KOPT-K1 (cell line): ENCODE data around the gene TRPM8.

Experiments
- H3K27ac ChIP-seq: fragments of 200-600 bp; sonication (generic); 2 replicates; pipeline ENCODE4 v1.5.1; 2016; ENCODE audit warnings: antibody characterized with exemption, mild to moderate bottlenecking, low read depth, low read length; ENCODE audit not compliant: poor library complexity, severe bottlenecking
- H3K36me3 ChIP-seq: fragments of 200-600 bp; sonication (generic); 2 replicates; pipeline ENCODE4 v1.5.1; 2017; ENCODE audit warnings: antibody characterized with exemption, mild to moderate bottlenecking, low read length, moderate library complexity; ENCODE audit not compliant: insufficient read depth
- H3K9me3 ChIP-seq: fragments of 200-600 bp; sonication (generic); 2 replicates; pipeline ENCODE4 v1.5.1; 2017; ENCODE audit warnings: antibody characterized with exemption, low read length, mild to moderate bottlenecking; ENCODE audit not compliant: insufficient read depth, poor library complexity, severe bottlenecking

Gene TRPM8

DNA sequence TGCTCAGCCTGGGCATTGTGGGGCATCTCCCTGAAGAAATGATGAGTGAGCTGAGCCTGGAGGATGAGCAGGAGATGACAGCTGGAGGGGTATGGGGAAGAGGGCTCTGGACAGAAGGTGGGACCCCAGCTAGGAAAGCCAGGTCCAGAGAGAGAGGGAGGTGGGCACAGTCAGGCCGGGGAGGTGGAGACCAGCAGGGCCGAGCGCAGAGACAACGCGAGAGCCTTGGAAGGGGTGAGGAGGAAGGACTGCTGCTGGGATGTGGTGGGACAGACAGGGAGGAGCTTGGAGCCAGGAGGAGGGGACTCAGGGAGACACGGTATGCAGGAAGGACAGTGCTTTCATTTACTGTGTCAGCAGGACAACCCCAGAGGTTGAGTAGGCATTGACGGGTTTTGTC lies 8.2 kb downstream of the TRPM8 start:
- Histone ChIP-seq H3K9me3 (no peaks in the 10 kb centered on the region), H3K27ac (no peak overlapping the region), H3K36me3 (no peaks in the 10 kb centered on the region)

DNA sequence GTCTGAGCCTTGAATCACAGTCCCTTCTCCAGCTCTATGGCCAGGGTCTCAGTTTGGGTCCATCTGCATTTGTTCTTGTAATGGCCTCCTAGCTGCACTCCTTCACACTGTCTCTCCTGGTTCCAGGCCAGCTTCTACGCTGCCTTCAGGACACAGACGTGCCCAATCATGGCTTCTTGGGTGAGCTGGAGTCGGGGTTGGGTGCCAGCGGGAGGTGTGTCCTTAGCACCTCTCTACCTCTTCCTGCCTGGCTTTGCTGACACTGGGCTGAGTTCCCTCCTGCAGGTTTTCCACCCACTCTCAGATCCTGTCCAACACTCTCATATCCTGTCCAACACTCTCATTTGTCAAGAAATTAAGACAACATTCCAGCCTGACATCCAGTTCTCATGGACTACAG lies 9.6 kb downstream of the TRPM8 start:
- H3K27ac ChIP-seq, result no peak overlapping the region
- no peaks in the 10 kb centered on the region for H3K36me3 ChIP-seq
- H3K9me3 ChIP-seq, result no peaks in the 10 kb centered on the region

DNA sequence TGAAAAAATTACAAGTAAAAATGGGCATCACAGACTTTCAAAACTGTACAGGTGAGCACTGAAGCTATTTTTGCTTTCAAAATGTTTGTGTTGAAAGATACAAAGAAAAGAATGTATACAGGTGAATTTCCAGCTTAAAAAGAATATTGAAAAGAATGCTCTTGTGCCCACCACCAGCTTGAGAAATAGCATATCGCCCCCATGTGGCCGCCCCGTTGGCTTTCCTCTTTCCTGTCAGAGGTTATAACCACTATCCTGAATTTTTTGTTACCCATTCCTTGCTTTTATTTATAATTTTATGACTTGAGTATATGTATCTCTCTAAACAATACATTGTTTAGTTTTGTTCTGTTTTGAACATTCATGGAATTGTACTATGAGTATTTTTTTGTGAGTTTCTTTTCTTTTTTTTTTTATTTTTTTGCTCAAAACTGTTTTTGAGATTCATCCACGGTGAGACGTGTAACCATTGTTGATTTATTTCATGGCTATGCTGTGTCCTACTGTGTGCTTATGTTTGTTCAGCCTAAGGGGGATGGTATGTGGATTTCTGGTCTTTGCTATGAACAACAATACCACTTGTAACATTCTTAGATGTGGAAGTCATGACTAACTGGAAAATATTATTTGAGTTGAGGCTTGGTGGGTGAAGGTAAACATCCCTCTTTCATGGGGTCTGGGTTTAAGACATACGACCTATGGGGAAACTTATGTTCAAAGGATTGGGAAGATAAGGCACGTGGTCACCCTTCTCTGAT lies 11.6 kb downstream of the TRPM8 start:
- Histone ChIP-seq H3K36me3 (no peaks in the 10 kb centered on the region), H3K9me3 (no peaks in the 10 kb centered on the region), H3K27ac (no peak overlapping the region)

DNA sequence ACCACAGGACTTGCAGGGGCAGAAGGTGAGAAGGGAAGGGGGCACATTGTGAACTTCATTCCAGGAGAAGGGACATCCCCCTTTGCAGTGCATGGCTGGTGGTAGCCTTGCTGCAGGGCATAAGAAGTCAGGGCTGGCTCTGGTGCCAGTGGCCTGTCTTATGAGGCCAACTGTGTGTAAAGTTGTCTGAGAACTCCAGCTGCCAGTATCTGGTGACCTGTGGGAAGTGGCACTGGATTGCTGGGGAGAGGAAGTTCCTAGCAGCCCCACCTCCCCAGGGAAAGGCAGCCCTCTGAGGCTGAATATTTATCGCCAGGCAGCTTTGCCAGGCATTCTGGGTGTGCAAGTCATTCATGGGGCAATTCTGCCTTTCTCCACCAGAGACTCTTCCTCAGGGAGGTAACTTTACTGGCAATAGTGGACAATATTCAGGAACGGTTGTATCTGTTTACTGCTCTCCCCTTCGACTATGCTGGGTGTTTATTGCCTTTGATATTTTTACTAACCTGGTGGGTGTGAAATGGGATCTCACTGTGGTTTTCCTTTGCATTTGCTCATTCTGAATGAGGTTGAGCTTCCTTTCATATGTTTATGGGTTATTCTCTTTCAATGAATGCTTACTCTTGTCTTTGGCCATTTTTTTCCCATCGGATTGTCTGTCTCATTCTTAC lies 12.3 kb downstream of the TRPM8 start:
- Histone ChIP-seq H3K9me3 (no peaks in the 10 kb centered on the region), H3K27ac (no peak overlapping the region), H3K36me3 (no peaks in the 10 kb centered on the region)

DNA sequence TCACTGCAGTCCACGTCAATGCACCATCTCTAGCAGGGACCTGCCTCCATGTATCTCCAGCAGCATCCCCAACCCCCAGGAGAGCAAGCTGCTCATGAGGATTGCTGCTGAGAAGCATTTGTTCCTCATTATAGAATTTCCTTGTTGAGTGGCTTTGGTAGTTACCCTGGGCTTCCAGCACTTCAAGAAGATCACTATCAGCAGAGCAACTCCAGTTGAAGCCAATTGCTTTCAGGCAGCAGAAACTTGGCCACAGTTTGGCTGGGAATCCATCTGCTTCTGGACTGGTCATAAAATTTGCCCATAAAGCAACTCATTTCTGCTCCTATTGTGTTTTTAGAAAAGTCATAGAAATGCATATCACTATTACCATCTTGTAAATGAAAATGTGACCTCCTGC lies 17.4 kb downstream of the TRPM8 start:
- Histone ChIP-seq H3K9me3 (no peaks in the 10 kb centered on the region), H3K36me3 (no peaks in the 10 kb centered on the region), H3K27ac (no peak overlapping the region)

DNA sequence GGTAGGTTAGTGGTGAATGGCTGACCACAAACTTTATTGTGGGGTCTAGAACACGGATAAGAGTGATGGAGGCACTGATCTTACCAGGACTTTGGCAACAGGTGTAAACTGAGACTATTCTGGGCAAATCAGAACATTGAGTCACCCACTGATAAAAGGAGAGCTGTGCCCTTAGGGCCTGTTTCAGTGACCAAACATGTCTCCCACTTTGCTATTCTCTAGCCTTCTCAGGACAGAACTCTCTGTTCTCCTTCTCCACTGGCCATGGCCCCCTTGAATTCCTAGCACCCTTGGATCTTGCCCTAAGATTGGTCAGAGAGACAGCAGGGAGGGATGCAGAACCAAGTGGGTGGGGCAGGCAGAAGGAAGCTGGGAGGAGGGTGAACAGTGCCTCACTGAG lies 18.3 kb downstream of the TRPM8 start:
- no peak overlapping the region for H3K27ac ChIP-seq
- H3K9me3 ChIP-seq, result no peaks in the 10 kb centered on the region
- H3K36me3 ChIP-seq, result no peaks in the 10 kb centered on the region

DNA sequence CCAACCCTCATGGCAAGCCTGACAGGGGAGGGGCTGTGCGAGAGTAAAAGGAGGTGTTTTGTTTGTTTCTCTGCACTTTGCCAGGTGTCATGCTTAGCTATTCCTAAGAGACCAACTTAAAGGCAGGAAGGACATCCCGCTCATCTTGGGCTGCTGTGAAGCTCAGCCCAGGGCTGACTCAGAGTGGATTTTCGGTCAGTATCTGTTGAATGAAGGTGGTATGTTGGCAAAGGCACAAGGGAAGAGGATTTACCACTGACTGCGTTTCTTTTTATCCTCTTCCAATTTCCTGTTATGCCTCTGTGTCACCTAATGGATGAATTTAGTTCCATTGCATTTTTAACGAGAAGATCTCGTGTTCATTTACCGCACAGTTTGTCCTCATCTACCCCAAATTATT lies 18.9 kb downstream of the TRPM8 start:
- H3K27ac ChIP-seq, result no peak overlapping the region
- no peaks in the 10 kb centered on the region for H3K9me3 ChIP-seq
- H3K36me3 ChIP-seq, result no peaks in the 10 kb centered on the region

DNA sequence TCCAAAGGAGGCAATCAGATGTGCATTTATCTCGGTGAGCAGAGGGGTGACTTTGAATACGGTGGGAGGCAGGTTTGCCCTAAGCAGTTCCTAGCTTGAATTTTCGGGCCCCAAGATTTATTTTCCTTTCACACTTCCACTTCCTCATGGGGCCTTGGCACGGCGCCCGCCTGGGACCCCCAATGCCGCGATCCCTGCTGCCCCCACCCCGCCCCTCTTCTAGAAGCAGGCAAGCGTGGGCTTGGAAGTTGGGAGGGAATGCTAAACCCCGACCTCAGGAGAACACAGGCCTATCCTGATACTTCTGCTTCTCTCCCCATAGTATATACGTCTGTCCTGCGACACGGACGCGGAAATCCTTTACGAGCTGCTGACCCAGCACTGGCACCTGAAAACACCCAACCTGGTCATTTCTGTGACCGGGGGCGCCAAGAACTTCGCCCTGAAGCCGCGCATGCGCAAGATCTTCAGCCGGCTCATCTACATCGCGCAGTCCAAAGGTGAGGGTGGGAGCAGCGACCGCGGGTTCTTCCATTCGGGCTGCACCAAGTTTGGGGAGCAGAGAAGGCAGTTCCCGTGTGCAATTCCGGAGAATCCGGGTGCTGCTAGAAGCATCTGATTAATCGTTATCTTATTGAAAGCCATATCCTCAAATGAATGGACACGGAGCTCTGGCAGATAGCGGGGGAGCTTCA lies 21.6 kb downstream of the TRPM8 start:
- Histone ChIP-seq H3K27ac (no peak overlapping the region), H3K9me3 (peaks cover 3% of the 10 kb centered on the region), H3K36me3 (no peaks in the 10 kb centered on the region)

DNA sequence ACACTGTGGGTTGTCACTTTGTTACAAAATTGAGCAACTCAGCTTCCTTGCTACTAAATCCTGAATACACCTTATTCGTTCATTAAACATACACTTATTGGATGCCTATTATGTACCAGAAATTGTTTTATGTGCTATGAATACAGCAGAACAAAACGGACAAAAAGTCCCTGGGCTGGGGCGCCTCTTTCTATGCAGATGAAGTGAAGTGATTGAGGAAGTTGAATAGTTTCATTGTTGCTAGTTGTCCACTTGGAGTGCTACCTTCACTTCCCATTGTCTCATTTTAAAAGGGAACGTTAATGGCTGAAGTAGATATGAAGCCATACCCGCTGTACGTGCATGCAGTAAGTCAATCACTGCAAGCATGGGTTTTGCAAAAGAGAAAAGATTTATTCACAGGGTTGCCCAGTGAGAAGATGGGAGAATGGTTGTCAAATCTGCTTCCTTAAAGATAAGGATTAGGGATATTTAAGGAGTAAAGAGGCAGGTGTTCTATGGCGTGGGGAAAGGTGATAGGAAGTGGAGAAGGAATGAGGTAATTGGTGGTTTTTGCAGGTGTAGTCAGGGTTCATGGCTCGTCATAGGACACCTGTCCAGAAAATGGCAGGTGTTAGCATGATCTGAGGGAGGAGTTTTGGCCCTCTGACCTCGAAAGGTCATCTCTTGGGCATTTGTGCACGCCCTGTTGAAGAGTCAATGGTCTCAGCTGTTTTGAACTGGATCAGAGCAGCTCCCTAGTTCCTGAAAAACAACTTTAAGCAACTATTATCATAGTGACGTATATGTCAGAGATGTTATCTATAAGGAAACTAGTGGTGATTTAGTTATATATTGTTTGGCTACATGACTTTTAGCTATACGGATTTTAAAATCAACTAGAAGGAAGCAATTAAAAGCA lies 23.5 kb downstream of the TRPM8 start:
- H3K36me3 ChIP-seq, result no peaks in the 10 kb centered on the region
- peaks cover 8% of the 10 kb centered on the region for H3K9me3 ChIP-seq
- H3K27ac ChIP-seq, result no peak overlapping the region

DNA sequence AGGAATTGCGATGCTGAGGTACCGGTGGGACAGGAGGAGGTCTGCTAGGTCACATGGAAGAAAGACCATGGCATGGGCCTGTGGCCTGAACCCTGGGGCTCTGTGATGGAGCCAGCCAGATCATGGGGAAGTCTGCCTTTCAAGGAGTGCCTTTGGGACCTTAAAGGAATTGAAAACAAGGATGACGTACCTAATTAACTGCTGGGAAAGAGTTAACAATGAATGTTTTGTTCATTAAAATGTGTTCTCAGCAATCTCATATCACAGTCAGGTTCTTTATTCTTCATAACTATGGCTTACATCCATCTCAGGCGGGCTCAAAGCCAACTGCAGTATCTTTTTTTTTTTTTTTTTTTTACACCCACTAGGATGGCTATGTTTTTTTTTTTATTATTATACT lies 25.6 kb downstream of the TRPM8 start:
- Histone ChIP-seq H3K27ac (no peak overlapping the region), H3K36me3 (no peaks in the 10 kb centered on the region), H3K9me3 (peaks cover 8% of the 10 kb centered on the region)

DNA sequence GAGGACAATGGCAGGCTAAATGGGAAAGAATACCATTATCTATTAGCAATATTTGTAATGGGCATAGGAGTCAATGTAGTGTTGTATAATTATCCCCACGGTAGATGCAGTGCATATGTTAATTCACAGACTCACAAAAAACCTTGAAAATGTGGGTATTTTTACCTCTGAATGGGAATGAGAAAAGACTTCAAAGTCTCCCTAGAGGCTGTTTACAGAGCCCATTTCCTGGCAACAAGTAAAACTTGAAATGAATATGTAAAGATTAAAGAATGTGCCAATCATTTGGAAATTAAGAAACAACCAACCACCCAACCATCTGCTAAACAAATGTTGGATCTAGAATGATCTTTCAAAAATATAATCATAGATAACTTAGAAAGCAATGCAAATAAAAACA lies 27.1 kb downstream of the TRPM8 start:
- Histone ChIP-seq H3K9me3 (peaks cover 8% of the 10 kb centered on the region), H3K36me3 (no peaks in the 10 kb centered on the region), H3K27ac (no peak overlapping the region)

DNA sequence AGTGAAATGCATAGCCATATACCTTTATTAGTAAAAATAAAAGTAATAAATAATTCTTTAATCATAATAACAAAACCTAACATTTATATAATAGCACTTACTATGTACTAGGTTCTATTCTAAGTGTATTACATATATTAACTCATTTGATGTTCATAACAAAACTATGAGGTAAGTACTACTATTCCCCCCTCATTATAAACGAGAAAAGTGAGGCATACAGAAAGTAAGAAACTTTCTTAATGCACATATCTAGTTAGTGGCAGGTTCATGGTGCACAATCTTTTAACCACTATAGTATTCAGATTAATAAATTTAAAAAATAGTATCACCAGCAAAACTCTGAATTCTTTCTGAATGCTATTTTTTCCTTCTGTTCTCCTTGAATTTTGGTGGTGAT lies 27.5 kb downstream of the TRPM8 start:
- Histone ChIP-seq H3K27ac (no peak overlapping the region), H3K9me3 (peaks cover 8% of the 10 kb centered on the region), H3K36me3 (no peaks in the 10 kb centered on the region)

DNA sequence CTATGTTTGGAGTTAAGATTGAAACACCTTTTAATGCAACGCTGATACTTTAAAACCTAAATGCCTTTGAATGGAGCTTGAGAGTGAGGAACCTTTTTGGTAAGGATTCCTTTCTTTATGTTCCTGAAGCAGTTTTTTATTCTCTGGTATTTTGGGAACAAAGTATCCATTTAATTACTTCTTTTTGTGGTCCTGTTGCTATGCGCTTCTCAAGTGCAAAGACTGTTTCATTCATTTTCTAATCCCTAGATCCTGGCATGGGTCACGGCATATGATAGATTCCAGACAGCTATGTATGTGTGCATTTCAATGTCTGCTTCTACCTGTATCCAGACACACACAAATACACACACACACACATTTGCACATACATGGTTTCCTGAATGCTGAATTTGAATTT lies 28.0 kb downstream of the TRPM8 start:
- H3K36me3 ChIP-seq, result no peaks in the 10 kb centered on the region
- H3K27ac ChIP-seq, result no peak overlapping the region
- peaks cover 8% of the 10 kb centered on the region for H3K9me3 ChIP-seq

DNA sequence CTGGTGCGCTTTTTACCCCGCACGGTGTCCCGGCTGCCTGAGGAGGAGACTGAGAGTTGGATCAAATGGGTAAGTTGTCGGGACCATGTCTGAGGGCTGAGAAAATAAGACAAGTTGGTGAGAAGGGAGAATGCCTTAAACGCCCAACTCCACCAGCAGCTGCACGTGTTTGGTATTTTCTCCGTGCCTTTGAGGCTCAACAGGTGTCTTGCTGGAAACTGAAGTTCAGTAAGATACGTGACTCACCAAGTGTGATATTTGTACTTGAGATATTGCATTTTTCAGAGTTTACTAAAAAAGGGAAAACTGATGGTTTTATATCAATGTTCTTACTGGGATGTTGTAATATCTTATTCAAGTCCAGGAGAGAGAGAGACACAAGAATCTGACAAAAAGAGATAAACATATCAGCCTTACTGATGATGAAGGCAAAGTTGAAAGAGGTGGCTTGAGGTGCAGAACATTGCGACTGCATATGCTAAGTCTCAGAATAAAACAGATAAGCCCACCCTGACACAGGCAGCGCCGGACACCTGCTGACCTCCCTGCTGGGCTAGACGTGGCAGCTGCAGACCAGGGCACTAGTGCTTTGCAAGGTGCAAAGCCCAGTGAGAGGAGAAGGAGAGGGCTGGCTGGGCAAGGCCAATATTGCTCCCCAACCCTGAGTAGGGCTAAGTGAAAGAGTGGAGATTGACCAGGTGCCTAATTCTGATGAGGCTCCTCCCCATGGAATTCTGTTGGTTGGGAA lies 33.1 kb downstream of the TRPM8 start:
- no peak overlapping the region for H3K27ac ChIP-seq
- H3K9me3 ChIP-seq, result no peaks in the 10 kb centered on the region
- no peaks in the 10 kb centered on the region for H3K36me3 ChIP-seq
